ENCODE measurements around the gene CPT1B. TPM values are rescaled to one million over a fixed set of nuclear protein-coding genes. Genes with fewer than 3 reads are reported as not detected.
"Not testable (repeated sequence)": the region's sequence is repeated elsewhere in the genome, so short reads cannot be mapped to it uniquely, and the experiment has no call there.

The CPT1B gene
- total RNA-seq, 4 donors from 2014 or later: 3.5 to 17.6 (median 8.2) TPM

GRCh38 chr22:50608996-50609395, 30.8 kb upstream of the CPT1B start:
- no peaks in the 10 kb centered on the region for H3K9me3 ChIP-seq
- peaks cover 0 to 82% (median 0%) of the 10 kb centered on the region in 4 donors for H3K27me3 ChIP-seq
- WGBS, 2 donors: 81 to 83% methylated on average over 10 of the region's 10 CpGs
- no peak overlapping the region for H3K27ac ChIP-seq
- H3K4me3 ChIP-seq: no peak overlapping the region
- H3K4me1 ChIP-seq: peaks cover 0 to 16% (median 6%) of the 10 kb centered on the region in 3 donors
- TF ChIP-seq CTCF (IDR thresholded peaks at IDR 0.05): no peak
- TF ChIP-seq POLR2A (IDR thresholded peaks at IDR 0.05): no peak
- intact Hi-C loops (cut with DNase I): no loop called here
- no peak for DNase-seq
- no peaks in the 10 kb centered on the region for H3K36me3 ChIP-seq

GRCh38 chr22:50608058-50608840, 30.0 kb upstream of the CPT1B start:
- Histone ChIP-seq H3K4me1 (peaks cover 0 to 16% (median under 1%) of the 10 kb centered on the region in 3 donors), H3K27me3 (peaks cover 0 to 85% (median 0%) of the 10 kb centered on the region in 4 donors)
- DNase-seq; H3K27ac ChIP-seq; H3K36me3 ChIP-seq; intact Hi-C loops (cut with DNase I); H3K9me3 ChIP-seq; H3K4me3 ChIP-seq: not testable (repeated sequence)
- WGBS, 2 donors: 75 to 79% methylated on average over 29 to 38 of the region's 39 CpGs

GRCh38 chr22:50607659-50608020, 29.4 kb upstream of the CPT1B start:
- TF ChIP-seq POLR2A (IDR thresholded peaks at IDR 0.05) (no peak), CTCF (IDR thresholded peaks at IDR 0.05) (no peak)
- DNase-seq: no peak
- H3K4me1 ChIP-seq: peaks cover 0 to 10% (median 0%) of the 10 kb centered on the region in 3 donors

GRCh38 chr22:50606946-50607658, 28.9 kb upstream of the CPT1B start:
- WGBS, 2 donors: 76 to 78% methylated on average over 5 to 8 of the region's 18 CpGs
- Histone ChIP-seq H3K4me3 (no peak overlapping the region), H3K36me3 (no peaks in the 10 kb centered on the region), H3K4me1 (peaks cover 0 to 6% (median 0%) of the 10 kb centered on the region in 3 donors), H3K27me3 (peaks cover 0 to 86% (median 0%) of the 10 kb centered on the region in 4 donors), H3K9me3 (no peaks in the 10 kb centered on the region), H3K27ac (no peak overlapping the region)
- DNase-seq: no peak
- intact Hi-C loops (cut with DNase I): no loop called here
- TF ChIP-seq CTCF (IDR thresholded peaks at IDR 0.05) (no peak), POLR2A (IDR thresholded peaks at IDR 0.05) (no peak)

More at GRCh38 chr22:50607659-50608020, 29.4 kb upstream of the CPT1B start:
- H3K27ac ChIP-seq: no peak overlapping the region
- 60 to 69% methylated on average over 6 of the region's 6 CpGs for WGBS, 2 donors
- H3K36me3 ChIP-seq: no peaks in the 10 kb centered on the region
- no peak overlapping the region for H3K4me3 ChIP-seq
- no peaks in the 10 kb centered on the region for H3K9me3 ChIP-seq
- peaks cover 0 to 85% (median 0%) of the 10 kb centered on the region in 4 donors for H3K27me3 ChIP-seq
- intact Hi-C loops (cut with DNase I): no loop called here

- H3K27me3 ChIP-seq: peaks cover 0 to 86% (median under 1%) of the 10 kb centered on the region in 4 donors
- DNase-seq: no peak
- no peak for TF ChIP-seq POLR2A (IDR thresholded peaks at IDR 0.05)
- no peak for TF ChIP-seq CTCF (IDR thresholded peaks at IDR 0.05)
- H3K36me3 ChIP-seq: no peaks in the 10 kb centered on the region
- WGBS, 2 donors: 61 to 95% methylated on average over 4 to 7 of the region's 19 CpGs
- H3K9me3 ChIP-seq: no peaks in the 10 kb centered on the region
- intact Hi-C loops (cut with DNase I): no loop called here
- H3K4me1 ChIP-seq: peaks cover 0 to 6% (median 0%) of the 10 kb centered on the region in 3 donors
- no peak overlapping the region for H3K27ac ChIP-seq
- no peak overlapping the region for H3K4me3 ChIP-seq
Measured at GRCh38 chr22:50606165-50606945, 28.1 kb upstream of the CPT1B start.

Data from esophagus squamous epithelium (tissue), 5 donors.